GM18517 (cell line): ENCODE data around the gene IRF4.

ENCODE experiments used
- ATAC-seq: cut with Tn5 transposase; IDR thresholded peaks from one replicate; pipeline ENCODE4 v1.9.1; 2021; ENCODE audit warnings: mild to moderate bottlenecking, moderate library complexity; ENCODE audit not compliant: unreplicated experiment

Gene IRF4

DNA sequence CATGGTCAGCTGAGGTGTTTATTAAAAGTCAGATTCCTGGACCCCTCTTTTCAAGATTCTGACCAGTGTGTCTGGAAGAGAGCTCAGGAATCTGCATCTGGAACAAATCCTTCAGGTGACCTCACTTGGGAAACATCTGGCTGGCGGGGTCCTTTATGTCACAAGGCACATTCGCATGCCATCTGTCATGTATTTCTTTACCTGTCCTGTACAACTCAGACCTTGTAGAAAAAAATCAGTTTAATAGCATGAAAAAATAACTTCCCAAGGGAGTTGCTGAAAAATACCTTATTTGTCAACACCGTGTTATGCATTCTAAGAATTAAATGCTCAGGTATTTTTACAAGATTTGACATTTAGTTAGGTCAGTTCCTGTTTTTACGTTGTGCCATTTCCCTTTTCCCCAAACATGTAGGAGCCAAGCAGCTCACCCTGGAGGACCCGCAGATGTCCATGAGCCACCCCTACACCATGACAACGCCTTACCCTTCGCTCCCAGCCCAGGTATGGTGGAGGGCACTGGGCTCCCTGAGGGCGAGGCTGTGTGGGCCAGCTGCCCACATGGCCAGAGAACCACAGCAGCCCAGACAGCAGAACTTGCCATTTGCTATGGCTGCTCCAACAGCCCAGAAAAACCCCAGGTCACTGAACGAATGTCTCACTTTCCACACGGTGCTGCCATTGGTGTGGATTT lies 4.0 kb downstream of the IRF4 start:
- ATAC-seq: no peak

DNA sequence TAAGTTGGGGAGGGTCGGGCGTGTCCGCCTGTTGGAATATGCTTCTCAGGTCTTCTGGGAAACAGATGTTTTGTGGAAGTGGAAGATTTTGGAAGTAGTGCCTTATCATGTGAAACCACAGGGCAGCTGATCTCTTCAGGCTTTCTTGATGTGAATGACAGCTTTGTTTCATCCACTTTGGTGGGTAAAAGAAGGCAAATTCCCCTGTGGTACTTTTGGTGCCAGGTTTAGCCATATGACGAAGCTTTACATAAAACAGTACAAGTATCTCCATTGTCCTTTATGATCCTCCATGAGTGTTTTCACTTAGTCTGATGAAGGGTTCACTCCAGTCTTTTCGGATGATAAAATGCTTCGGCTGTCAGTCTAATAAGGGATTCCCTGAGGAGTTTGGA lies 4.6 kb downstream of the IRF4 start:
- ATAC-seq: no peak

DNA sequence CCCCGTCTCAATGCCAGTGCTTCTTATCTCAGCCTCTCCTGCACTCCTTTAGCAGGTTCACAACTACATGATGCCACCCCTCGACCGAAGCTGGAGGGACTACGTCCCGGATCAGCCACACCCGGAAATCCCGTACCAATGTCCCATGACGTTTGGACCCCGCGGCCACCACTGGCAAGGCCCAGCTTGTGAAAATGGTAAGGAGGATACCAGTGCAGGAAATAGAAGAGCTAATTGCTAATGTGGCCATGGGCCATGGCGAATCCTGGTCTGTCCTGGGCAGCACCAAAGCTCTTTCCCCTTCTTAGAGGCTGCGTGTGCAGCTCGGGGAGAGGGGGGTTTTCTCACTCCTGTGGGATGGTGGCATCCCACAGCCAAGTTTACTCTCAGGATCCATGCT lies 5.5 kb downstream of the IRF4 start:
- no peak for ATAC-seq

DNA sequence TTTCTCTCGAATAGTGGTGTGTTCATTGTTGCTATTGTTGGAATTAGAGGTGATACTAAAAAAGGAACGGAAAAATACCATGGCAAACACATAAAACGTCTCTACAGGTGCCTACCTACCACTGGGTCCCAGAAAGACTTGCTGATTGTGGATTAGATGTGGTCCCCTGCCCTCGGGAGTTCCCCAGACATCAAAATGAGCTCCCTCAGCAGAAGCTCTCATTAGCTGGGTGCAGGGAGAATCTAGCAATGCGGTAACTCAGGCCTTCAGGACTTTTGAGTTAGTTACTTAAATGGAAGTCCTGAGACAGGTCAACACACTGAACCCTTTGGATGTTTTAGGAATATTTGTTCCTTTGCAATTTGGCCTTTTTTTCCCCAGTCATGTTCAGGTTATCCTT lies 6.1 kb downstream of the IRF4 start:
- no peak for ATAC-seq

DNA sequence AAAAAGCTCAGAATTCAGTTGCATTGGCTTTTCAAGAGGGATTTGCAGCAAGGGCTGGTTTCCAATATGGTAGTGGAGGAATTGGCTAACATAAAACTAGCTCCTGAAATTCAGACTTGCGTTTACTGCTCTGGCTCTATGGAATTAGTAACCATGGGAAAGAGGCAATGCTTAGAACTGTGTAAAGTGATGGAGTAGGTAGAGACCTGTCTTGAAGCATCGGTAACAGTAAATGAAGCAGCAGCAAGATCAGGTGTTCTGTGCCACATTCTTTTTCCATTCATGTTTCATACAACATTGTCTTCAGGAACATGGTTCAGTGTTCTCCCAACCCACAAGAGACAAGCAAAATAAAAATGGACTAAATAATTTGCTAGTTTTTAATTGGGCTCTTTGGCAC lies 6.5 kb downstream of the IRF4 start:
- ATAC-seq: no peak

DNA sequence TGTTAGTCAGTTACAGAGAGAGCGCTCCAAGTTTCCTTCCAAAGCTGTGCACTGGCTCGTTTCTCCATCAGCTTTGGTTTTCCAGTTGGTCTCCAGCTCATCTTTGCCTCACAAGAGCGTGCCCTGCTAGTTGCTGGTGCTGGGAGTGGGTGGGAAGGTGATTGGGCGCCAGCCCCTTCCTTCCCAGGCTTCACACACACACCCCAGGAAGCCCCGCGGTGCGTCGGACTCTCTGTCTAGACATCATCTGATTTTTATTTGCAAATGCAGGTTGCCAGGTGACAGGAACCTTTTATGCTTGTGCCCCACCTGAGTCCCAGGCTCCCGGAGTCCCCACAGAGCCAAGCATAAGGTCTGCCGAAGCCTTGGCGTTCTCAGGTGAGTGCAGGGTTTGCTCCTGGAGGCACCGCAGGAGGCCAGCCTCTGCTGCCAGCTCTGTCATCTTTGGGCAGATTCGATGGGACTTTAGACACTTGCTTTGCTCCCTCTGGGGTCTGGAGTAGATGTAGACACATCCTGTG lies 7.1 kb downstream of the IRF4 start:
- no peak for ATAC-seq

DNA sequence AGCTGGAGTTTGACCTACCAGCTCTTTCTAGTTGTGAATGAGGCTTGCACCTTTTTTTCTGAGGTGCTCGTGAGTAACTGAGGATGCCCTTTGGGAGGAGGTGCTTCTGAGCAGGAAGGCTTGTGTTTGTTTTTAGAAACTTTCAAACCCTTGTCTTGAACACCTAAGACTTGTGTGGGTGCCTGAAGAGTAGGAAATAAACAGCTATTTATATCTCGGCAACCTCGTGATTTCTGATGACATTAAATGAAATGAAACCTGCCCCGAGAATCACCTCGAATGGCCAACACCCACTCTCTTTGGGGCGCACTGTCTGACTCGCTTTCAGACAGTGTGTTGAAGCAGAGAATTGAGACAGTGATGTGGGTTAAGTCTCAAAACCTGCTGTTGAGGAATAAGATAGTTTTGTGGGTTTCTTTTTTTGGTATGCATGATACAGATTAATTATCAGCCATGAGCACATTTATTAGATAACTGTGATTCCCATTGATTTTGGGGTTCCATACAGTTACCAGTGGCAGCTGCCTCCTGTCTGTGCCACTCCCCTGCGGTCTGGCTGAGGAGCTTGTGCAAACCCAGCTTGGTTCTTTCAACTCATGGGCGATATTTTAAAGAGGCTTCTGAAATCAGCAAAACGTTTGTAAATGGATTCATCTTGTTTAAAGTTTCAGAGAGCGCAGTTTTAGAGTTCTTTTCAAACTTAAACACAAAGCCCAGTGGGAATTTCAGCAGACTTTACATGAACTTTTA lies 8.4 kb downstream of the IRF4 start:
- ATAC-seq: peak; percentile 50

DNA sequence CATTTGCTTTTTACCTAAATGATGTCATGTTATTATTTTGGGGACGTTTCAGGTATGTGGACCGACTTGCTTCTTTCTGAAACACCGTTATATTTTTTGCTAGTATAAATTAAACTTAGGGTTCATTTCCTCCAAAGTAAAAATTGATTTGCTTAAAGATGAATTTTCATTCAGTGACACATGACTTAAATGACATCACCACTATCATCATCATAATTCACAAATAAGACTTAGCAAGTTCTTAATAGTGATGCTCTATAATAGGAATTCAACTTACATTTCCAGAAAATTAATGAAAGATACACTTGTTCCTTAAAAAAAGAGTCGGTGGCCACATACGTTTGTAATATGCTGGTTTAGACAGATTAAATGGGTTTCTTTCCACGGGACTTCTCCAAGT lies 9.3 kb downstream of the IRF4 start:
- no peak for ATAC-seq

DNA sequence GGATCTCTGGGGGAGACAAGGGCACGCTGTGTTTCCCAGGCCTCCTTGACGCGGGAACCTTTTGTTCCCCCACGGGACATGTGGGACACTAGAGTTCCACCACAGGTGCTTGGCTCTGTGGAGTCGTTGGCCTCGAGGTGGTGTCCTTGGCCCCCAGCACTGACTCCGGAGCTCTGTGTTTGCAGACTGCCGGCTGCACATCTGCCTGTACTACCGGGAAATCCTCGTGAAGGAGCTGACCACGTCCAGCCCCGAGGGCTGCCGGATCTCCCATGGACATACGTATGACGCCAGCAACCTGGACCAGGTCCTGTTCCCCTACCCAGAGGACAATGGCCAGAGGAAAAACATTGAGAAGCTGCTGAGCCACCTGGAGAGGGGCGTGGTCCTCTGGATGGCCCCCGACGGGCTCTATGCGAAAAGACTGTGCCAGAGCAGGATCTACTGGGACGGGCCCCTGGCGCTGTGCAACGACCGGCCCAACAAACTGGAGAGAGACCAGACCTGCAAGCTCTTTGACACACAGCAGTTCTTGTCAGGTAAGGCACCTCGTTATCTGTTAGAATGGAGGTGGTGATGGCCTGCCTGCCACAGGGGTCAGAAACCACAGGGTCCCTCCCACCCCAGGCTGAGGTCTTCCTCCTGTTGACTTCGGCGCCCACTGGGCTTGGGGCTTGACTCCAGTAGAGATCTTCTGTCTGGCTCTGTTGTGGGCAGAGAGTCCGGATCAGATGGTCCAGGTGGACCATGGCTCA lies 9.9 kb downstream of the IRF4 start:
- ATAC-seq: no peak

DNA sequence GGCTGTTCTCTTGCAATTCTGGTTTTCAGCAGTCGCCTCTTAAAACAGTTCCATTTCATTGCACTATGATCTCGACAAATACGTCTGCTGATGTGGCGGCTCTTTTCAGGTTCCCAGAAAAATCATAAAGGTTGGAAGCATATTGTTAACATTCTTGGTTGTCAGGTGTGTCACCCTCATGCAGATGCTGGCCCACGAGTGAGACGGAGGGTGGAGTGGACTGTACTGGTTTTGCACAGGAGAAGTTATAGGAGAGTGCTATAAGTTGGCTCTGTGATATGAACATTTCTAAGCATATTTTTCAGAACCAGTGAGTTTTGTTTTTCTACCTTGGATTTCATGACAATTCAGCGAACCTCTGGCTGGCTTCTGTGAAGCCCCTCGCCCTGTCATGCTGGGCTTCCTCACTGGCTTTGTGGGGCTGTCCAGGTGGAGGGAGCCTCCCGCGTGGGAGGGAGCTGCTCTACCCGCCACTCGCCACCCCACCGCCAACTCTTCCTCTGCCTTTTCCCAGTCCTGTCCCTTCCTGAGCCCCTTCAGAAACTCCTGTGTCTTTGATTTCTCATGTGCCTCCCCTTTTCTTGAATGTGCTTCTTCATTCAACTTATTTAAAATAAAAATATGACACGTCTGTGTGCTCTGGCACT lies 10.6 kb downstream of the IRF4 start:
- no peak for ATAC-seq

DNA sequence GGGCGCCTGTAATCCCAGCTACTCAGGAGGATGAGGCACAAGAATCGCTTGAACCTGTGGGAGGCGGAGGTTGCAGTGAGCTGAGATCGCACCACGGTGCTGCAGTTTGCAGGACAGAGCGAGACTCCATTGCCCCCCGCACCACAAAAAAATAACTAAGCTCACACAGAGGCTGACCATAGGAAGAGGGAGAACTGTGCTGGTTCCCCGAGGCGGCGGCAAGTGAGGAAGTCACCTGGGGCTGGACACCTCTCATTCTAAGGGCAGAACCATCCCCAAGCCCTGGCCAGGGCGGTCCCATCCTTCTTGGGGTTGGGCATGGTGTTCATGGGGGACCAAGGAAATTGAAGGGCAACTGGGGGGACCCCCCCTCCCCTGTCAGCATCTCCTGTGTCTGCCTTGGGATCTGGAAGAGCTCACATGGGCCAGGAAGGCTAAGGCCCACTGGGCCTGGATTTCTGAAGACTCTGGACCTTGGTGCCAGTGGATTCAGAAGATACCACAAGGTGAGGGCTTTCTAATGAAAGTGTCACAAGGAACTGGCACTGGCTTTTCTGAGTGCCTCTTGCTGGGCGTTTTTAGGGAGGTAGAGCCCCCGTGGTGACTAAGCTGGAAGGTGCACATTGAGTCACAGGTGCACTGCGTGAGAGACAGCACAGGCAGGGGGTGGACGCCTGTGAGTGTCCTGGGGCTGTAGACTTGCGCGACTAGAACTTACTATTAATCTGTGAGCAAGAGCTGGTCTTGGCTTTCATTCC lies 11.5 kb downstream of the IRF4 start:
- no peak for ATAC-seq

DNA sequence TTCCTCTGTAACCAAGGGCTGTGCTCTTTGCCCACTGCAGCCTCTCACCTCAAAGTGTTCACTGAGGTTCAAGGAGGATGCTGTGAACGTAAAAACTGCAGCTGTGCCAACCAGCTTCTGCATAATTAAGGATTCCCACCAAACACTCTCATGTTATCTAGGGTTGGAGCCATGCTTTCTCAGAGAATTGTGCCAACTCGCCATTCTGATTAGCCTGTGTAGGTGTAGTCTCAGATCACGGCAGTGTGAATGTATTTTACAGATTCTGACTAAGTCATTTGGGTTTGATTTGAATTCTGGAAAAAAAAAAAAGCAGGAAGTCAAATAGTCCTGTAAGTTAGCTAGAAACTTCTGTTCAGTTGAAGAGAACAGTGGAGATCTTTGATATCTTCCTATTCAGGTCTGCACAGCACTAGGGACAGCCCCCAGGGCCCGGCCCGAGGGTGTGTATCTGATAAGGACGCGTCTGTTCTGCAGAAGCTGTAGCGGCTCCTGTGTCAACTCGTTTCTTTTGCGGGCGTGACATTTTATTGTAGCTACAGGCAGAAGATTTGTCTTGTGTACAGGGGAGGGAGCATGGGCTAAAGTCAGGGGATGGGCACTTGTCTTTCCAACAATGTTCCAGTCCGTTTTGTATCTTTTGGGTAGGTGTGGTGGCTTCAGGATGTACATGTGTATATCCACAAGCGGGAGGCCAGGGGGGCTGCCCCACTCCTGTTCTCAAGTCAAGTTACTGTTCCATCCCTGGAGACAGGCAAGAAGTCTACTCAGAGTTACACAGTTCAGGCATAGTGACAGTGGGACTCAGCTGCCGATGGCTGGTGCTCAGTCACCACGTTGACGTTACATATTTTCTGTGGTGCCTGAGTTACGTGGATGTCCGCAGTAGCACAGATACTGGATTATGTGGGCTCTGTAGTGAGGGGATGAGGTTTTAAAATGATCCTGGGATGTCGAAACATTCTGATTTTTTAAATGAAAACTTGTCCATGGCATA lies 12.4 kb downstream of the IRF4 start:
- ATAC-seq: no peak

DNA sequence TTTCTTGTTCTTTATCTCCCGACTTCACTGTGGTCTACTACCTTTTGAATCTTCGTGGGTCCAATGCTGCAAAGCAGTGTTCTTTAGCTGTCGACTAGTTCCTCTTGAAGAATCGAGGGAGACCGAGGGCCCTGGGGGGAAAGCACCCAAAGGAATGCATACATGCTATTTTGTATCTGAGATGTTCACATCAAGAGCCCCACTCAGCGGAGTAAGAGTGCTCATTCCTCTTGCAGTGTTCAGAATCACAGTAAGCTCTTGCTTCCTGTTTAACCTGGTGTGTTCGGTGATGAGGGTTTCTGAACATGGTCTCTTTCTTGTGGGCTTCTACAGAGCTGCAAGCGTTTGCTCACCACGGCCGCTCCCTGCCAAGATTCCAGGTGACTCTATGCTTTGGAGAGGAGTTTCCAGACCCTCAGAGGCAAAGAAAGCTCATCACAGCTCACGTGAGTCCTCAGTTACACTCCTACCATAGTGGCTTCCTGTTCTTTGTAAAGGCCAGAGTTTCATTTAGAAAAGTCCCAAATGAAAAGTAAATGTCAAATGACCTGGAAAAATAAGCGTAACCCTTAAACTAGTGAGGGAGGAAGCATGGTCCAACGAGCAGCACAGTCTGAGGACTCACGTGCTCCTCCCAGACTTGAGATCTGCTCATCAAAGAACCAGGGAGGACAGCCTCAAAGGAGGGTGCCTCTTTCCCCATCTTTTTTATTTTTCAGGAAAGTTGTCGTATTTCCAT lies 13.3 kb downstream of the IRF4 start:
- no peak for ATAC-seq

DNA sequence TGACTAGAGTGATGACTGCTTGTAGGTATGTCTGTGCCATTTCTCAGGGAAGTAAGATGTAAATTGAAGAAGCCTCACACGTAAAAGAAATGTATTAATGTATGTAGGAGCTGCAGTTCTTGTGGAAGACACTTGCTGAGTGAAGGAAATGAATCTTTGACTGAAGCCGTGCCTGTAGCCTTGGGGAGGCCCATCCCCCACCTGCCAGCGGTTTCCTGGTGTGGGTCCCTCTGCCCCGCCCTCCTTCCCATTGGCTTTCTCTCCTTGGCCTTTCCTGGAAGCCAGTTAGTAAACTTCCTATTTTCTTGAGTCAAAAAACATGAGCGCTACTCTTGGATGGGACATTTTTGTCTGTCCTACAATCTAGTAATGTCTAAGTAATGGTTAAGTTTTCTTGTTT lies 16.6 kb downstream of the IRF4 start:
- ATAC-seq: no peak

DNA sequence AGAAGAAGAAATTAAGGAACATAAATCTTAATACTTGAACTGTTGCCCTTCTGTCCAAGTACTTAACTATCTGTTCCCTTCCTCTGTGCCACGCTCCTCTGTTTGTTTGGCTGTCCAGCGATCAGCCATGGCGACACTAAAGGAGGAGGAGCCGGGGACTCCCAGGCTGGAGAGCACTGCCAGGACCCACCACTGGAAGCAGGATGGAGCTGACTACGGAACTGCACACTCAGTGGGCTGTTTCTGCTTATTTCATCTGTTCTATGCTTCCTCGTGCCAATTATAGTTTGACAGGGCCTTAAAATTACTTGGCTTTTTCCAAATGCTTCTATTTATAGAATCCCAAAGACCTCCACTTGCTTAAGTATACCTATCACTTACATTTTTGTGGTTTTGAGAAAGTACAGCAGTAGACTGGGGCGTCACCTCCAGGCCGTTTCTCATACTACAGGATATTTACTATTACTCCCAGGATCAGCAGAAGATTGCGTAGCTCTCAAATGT lies 17.1 kb downstream of the IRF4 start:
- no peak for ATAC-seq

DNA sequence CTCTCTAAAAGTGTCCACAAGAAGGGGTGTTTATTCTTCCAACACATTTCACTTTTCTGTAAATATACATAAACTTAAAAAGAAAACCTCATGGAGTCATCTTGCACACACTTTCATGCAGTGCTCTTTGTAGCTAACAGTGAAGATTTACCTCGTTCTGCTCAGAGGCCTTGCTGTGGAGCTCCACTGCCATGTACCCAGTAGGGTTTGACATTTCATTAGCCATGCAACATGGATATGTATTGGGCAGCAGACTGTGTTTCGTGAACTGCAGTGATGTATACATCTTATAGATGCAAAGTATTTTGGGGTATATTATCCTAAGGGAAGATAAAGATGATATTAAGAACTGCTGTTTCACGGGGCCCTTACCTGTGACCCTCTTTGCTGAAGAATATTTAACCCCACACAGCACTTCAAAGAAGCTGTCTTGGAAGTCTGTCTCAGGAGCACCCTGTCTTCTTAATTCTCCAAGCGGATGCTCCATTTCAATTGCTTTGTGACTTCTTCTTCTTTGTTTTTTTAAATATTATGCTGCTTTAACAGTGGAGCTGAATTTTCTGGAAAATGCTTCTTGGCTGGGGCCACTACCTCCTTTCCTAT lies 17.9 kb downstream of the IRF4 start:
- no peak for ATAC-seq

DNA sequence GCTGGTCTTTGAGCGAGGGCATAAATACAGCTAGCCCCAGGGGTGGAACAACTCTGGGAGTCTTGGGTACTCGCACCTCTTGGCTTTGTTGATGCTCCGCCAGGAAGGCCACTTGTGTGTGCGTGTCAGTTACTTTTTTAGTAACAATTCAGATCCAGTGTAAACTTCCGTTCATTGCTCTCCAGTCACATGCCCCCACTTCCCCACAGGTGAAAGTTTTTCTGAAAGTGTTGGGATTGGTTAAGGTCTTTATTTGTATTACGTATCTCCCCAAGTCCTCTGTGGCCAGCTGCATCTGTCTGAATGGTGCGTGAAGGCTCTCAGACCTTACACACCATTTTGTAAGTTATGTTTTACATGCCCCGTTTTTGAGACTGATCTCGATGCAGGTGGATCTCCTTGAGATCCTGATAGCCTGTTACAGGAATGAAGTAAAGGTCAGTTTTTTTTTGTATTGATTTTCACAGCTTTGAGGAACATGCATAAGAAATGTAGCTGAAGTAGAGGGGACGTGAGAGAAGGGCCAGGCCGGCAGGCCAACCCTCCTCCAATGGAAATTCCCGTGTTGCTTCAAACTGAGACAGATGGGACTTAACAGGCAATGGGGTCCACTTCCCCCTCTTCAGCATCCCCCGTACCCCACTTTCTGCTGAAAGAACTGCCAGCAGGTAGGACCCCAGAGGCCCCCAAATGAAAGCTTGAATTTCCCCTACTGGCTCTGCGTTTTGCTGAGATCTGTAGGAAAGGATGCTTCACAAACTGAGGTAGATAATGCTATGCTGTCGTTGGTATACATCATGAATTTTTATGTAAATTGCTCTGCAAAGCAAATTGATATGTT lies 19.2 kb downstream of the IRF4 start:
- no peak for ATAC-seq
